SK-N-MC (cell line): ENCODE results near the gene LNX1.

ENCODE experiments used
- EZH2 ChIP-seq: fragments of 200-600 bp; sonication (generic); IDR thresholded peaks from one replicate; pipeline ENCODE4 v1.6.1; 2017; ENCODE audit warnings: antibody characterized with exemption
- FOXP2 ChIP-seq: optimal IDR thresholded peaks from 2 replicates; pipeline ENCODE3; 2011; ENCODE audit warnings: mild to moderate bottlenecking, moderate library complexity; ENCODE audit not compliant: insufficient read depth; ENCODE audit errors: extremely low read length, control extremely low read depth
- POLR2AphosphoS5 ChIP-seq: IDR thresholded peaks from 2 replicates; pipeline ENCODE4 v1.6.1; 2012; ENCODE audit warnings: mild to moderate bottlenecking, low read depth, low read length, borderline replicate concordance

- TF ChIP-seq POLR2AphosphoS5 (no peak), FOXP2 (no peak), EZH2 (no peak)
Measured at GRCh38 chr4:53490161-53490956, 100.9 kb downstream of the LNX1 start.
